ENCODE results near the gene RBCK1.
"Not testable (repeated sequence)": the region's sequence is repeated elsewhere in the genome, so short reads cannot be mapped to it uniquely, and the experiment has no call there.

The RBCK1 gene

GRCh38 chr20:472889-473292 is 64.8 kb downstream of the RBCK1 start:
- no peak for DNase-seq (ENCODE audit: insufficient read length, low spot score)
- no peak for TF ChIP-seq CTCF (IDR thresholded peaks at IDR 0.05; ENCODE audit: insufficient read depth, missing control alignments)
- no peak for FAIRE-seq

GRCh38 chr20:474581-474980 is 66.5 kb downstream of the RBCK1 start:
- TF ChIP-seq CTCF (IDR thresholded peaks at IDR 0.05; ENCODE audit: insufficient read depth, missing control alignments) = no peak
- DNase-seq (ENCODE audit: insufficient read length, low spot score) (no peak), FAIRE-seq (no peak)

- TF ChIP-seq CTCF (IDR thresholded peaks at IDR 0.05; ENCODE audit: insufficient read depth, missing control alignments) = no peak
- no peak for FAIRE-seq
- no peak for DNase-seq (ENCODE audit: insufficient read length, low spot score)
Measured at GRCh38 chr20:475463-476357, 67.6 kb downstream of the RBCK1 start.

GRCh38 chr20:476561-477249 is 68.6 kb downstream of the RBCK1 start:
- not testable (repeated sequence) for DNase-seq (ENCODE audit: insufficient read length, low spot score); FAIRE-seq

DNA sequence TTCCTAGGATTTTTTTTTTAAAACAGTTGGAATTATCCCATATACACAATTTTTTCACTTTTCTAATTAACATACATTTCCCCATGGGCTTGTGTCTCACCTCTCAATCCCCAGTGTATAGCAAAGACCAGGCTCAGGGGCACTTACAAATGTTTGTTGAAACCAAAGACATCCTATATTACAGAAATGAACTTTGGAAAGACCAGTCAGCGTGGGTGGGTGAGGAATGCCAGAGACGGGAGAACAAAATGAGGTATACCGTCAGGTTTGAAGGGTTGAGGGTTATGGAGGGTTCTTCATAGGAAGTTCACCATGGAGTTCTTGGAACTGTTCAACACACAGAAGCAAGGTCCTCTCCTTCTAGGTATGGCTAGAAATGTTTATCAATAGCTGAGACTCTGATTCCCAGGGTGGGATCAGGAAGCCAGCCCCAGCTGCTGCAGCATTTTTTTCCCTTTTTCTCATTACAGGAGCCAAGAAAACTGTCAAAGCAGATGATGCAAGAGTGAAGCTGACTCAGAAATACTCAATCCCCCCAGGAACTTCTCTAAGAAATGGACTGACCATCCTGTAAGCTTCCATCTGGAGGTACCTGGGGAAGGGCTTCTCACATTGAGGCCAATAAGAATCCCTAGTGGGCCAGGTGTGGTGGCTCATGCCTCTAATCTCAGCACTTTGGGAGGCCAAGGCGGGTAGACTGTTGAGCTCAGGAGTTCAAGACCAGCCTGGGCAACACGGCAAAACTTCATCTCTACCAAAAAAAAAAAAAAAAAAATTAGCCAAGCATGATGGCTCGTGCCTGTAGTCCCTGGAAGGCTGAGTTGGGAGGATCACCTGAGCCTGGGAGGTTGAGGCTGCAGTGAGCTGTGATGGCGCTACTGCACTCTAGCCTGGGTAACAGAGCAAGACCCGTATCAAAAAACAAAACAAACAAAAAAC is 70.2 kb downstream of the RBCK1 start:
- DNase-seq (ENCODE audit: insufficient read length, low spot score) = no peak
- FAIRE-seq = no peak
- no peak for TF ChIP-seq CTCF (IDR thresholded peaks at IDR 0.05; ENCODE audit: insufficient read depth, missing control alignments)

- peak; percentile 59 for TF ChIP-seq CTCF (IDR thresholded peaks at IDR 0.05; ENCODE audit: insufficient read depth, missing control alignments)
- no peak for DNase-seq (ENCODE audit: insufficient read length, low spot score)
- FAIRE-seq = no peak
Measured at GRCh38 chr20:478949-479429, 70.9 kb downstream of the RBCK1 start.

GRCh38 chr20:479487-479886 is 71.4 kb downstream of the RBCK1 start:
- no peak for DNase-seq (ENCODE audit: insufficient read length, low spot score)
- no peak for FAIRE-seq
- no peak for TF ChIP-seq CTCF (IDR thresholded peaks at IDR 0.05; ENCODE audit: insufficient read depth, missing control alignments)
